Duodenal mucosa (tissue), 2 donors: ENCODE results near the gene TNC.

Experiments used
- H3K27ac ChIP-seq: one replicate; pipeline ENCODE4 v1.7.0; 2013; ENCODE audit warnings: low read depth, low read length
- H3K27me3 ChIP-seq, 2 donors: one replicate each; pipeline ENCODE4 v1.7.0; 2013; ENCODE audit warnings: low read length in 2 of 2, control low read depth in 1 of 2; ENCODE audit not compliant: insufficient read depth in 2 of 2, control insufficient read depth in 1 of 2
- H3K36me3 ChIP-seq, 2 donors: one replicate each; pipeline ENCODE4 v1.7.0; 2013; ENCODE audit warnings: low read length in 2 of 2, control low read depth in 1 of 2; ENCODE audit not compliant: insufficient read depth in 2 of 2, control insufficient read depth in 1 of 2
- H3K4me1 ChIP-seq, 2 donors: one replicate each; pipeline ENCODE4 v1.7.0; 2013; ENCODE audit warnings: low read length in 2 of 2, control low read depth in 1 of 2; ENCODE audit not compliant: insufficient read depth in 2 of 2, control insufficient read depth in 1 of 2
- H3K4me3 ChIP-seq, 2 donors: one replicate each; pipeline ENCODE4 v1.7.0; 2013; ENCODE audit warnings: low read length in 2 of 2, low read depth in 1 of 2
- H3K9ac ChIP-seq, 2 donors: one replicate each; pipeline ENCODE4 v1.7.0; 2013; ENCODE audit warnings: low read length in 2 of 2, low read depth in 1 of 2
- H3K9me3 ChIP-seq, 2 donors: one replicate each; pipeline ENCODE4 v1.7.0; 2013; ENCODE audit warnings: low read length in 2 of 2, control low read depth in 1 of 2; ENCODE audit not compliant: control insufficient read depth in 1 of 2

TNC gene

GRCh38 chr9:115004545-115004944 lies 113.4 kb downstream of the TNC start:
- no peaks in the 10 kb centered on the region for H3K36me3 ChIP-seq
- no peak overlapping the region for H3K27ac ChIP-seq
- H3K4me1 ChIP-seq = no peaks in the 10 kb centered on the region
- peaks cover 0 to 12% of the 10 kb centered on the region in 2 donors for H3K27me3 ChIP-seq
- no peak overlapping the region for H3K4me3 ChIP-seq
- H3K9me3 ChIP-seq = no peaks in the 10 kb centered on the region
- no peak overlapping the region for H3K9ac ChIP-seq

GRCh38 chr9:115002371-115003120 lies 115.4 kb downstream of the TNC start:
- Histone ChIP-seq H3K36me3 (no peaks in the 10 kb centered on the region), H3K4me1 (no peaks in the 10 kb centered on the region), H3K27ac (no peak overlapping the region), H3K9me3 (no peaks in the 10 kb centered on the region), H3K4me3 (no peak overlapping the region), H3K9ac (no peak overlapping the region), H3K27me3 (peaks cover 0 to 13% of the 10 kb centered on the region in 2 donors)

GRCh38 chr9:115000217-115000639 lies 117.7 kb downstream of the TNC start:
- Histone ChIP-seq H3K36me3 (no peaks in the 10 kb centered on the region), H3K27me3 (peaks cover 0 to 6% of the 10 kb centered on the region in 2 donors), H3K4me3 (no peak overlapping the region), H3K4me1 (no peaks in the 10 kb centered on the region), H3K27ac (no peak overlapping the region), H3K9me3 (no peaks in the 10 kb centered on the region), H3K9ac (no peak overlapping the region)

GRCh38 chr9:114998326-114998725 lies 119.6 kb downstream of the TNC start:
- H3K36me3 ChIP-seq = no peaks in the 10 kb centered on the region
- H3K4me1 ChIP-seq = no peaks in the 10 kb centered on the region
- H3K27ac ChIP-seq = no peak overlapping the region
- H3K9me3 ChIP-seq = no peaks in the 10 kb centered on the region
- H3K27me3 ChIP-seq = peaks cover 0 to 4% of the 10 kb centered on the region in 2 donors
- no peak overlapping the region for H3K9ac ChIP-seq
- no peak overlapping the region for H3K4me3 ChIP-seq

- no peaks in the 10 kb centered on the region for H3K36me3 ChIP-seq
- no peak overlapping the region for H3K9ac ChIP-seq
- H3K27me3 ChIP-seq = peaks cover 0 to 4% of the 10 kb centered on the region in 2 donors
- H3K4me3 ChIP-seq = no peak overlapping the region
- H3K4me1 ChIP-seq = no peaks in the 10 kb centered on the region
- no peaks in the 10 kb centered on the region for H3K9me3 ChIP-seq
- no peak overlapping the region for H3K27ac ChIP-seq
Observed at GRCh38 chr9:114995681-114996221, 122.2 kb downstream of the TNC start.

- H3K27ac ChIP-seq = no peak overlapping the region
- H3K9ac ChIP-seq = no peak overlapping the region
- no peak overlapping the region for H3K4me3 ChIP-seq
- H3K36me3 ChIP-seq = no peaks in the 10 kb centered on the region
- H3K4me1 ChIP-seq = no peaks in the 10 kb centered on the region
- peaks cover 0 to 3% of the 10 kb centered on the region in 2 donors for H3K27me3 ChIP-seq
- H3K9me3 ChIP-seq = no peaks in the 10 kb centered on the region
Observed at GRCh38 chr9:114994768-114995167, 123.2 kb downstream of the TNC start.

- H3K4me1 ChIP-seq = no peaks in the 10 kb centered on the region
- H3K36me3 ChIP-seq = no peaks in the 10 kb centered on the region
- H3K27ac ChIP-seq = no peak overlapping the region
- no peak overlapping the region for H3K4me3 ChIP-seq
- H3K27me3 ChIP-seq = no peaks in the 10 kb centered on the region
- H3K9ac ChIP-seq = no peak overlapping the region
- no peaks in the 10 kb centered on the region for H3K9me3 ChIP-seq
Observed at GRCh38 chr9:114991861-114992260, 126.1 kb downstream of the TNC start.

- Histone ChIP-seq H3K4me1 (no peaks in the 10 kb centered on the region), H3K9ac (no peak overlapping the region), H3K27me3 (no peaks in the 10 kb centered on the region)
Observed at GRCh38 chr9:114990901-114991300, 127.1 kb downstream of the TNC start.

GRCh38 chr9:114989600-114990410 lies 128.2 kb downstream of the TNC start:
- Histone ChIP-seq H3K4me1 (no peaks in the 10 kb centered on the region), H3K27ac (no peak overlapping the region), H3K4me3 (no peak overlapping the region), H3K9me3 (no peaks in the 10 kb centered on the region), H3K9ac (no peak overlapping the region), H3K27me3 (no peaks in the 10 kb centered on the region), H3K36me3 (no peaks in the 10 kb centered on the region)

More at GRCh38 chr9:114990901-114991300, 127.1 kb downstream of the TNC start:
- Histone ChIP-seq H3K36me3 (no peaks in the 10 kb centered on the region), H3K4me3 (no peak overlapping the region), H3K9me3 (no peaks in the 10 kb centered on the region), H3K27ac (no peak overlapping the region)

GRCh38 chr9:114988962-114989599 lies 128.9 kb downstream of the TNC start:
- no peak overlapping the region for H3K4me3 ChIP-seq
- H3K9ac ChIP-seq = no peak overlapping the region
- H3K9me3 ChIP-seq = no peaks in the 10 kb centered on the region
- no peaks in the 10 kb centered on the region for H3K36me3 ChIP-seq
- no peaks in the 10 kb centered on the region for H3K27me3 ChIP-seq
- H3K4me1 ChIP-seq = no peaks in the 10 kb centered on the region
- H3K27ac ChIP-seq = no peak overlapping the region
